Measurements from ENCODE around the gene HTATSF1.

Gene HTATSF1

DNA sequence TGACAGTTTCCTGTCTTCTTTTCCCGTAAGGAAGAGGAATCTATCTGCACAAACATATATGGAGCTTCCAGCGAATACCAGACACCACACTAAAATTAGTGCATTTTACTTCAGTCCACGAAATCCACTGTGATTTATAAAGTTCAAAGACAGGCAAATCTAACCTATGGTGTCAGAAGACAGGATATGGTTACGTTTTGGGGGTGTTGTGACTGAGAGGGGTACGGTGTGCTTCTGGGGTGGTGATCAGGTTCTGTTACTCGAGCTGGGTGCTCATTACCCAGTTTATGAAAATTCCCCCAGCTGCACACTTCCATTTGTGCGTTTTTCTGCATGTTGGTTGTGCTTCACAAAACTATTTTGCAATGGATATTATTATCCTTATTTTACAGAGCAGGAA is 44.9 kb downstream of the HTATSF1 start:
- TF ChIP-seq CTCF (IDR thresholded peaks at IDR 0.05; ENCODE audit: borderline replicate concordance, insufficient read depth, low read depth, low read length): no peak
- no peak overlapping the region for H3K4me3 ChIP-seq (ENCODE audit: low read depth, low read length)

- H3K4me3 ChIP-seq (ENCODE audit: low read depth, low read length): no peak overlapping the region
- TF ChIP-seq CTCF (IDR thresholded peaks at IDR 0.05; ENCODE audit: borderline replicate concordance, insufficient read depth, low read depth, low read length): no peak
Measured at GRCh38 chrX:136546371-136546781, 49.0 kb downstream of the HTATSF1 start.

DNA sequence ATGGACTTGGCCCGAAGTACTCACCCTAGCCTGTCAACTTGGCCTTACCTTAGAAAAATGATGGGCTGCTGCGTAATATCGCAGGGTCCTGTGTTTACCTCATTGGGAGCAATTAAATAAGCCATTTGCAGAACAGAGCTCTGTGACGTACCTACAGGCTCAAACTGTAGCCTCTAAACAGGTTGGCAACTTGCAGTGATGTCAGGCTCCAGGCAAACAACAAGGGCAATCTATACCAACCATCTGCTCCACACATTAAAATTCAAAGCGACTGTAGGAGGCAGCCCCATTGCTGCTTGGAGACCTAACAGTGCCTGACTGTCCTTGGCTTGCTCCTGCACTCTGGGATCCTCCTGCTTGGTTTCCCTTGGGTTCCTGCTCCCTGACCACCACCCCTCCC is 51.8 kb downstream of the HTATSF1 start:
- no peak overlapping the region for H3K4me3 ChIP-seq (ENCODE audit: low read depth, low read length)
- no peak for TF ChIP-seq CTCF (IDR thresholded peaks at IDR 0.05; ENCODE audit: borderline replicate concordance, insufficient read depth, low read depth, low read length)

DNA sequence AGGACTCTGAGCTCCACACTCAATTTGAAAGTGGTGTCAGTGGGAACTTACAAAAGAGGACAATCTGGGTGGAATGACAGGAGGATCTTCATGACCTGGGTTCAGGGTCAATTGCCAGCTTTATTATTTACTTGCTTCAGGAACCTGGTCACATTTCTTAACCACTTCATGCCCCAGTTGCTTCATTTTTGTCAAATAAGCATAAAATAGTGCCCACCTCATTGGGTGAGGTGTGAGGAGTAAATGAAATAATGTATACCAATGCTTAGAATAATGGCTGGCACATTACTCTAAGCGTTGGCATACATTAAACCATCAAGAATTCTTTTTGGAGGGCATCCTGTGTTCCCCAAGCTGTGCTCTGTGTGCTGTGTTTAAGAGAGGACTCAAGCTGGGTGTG is 54.0 kb downstream of the HTATSF1 start:
- no peak for TF ChIP-seq CTCF (IDR thresholded peaks at IDR 0.05; ENCODE audit: borderline replicate concordance, insufficient read depth, low read depth, low read length)
- no peak overlapping the region for H3K4me3 ChIP-seq (ENCODE audit: low read depth, low read length)

- no peak for TF ChIP-seq CTCF (IDR thresholded peaks at IDR 0.05; ENCODE audit: borderline replicate concordance, insufficient read depth, low read depth, low read length)
- no peak overlapping the region for H3K4me3 ChIP-seq (ENCODE audit: low read depth, low read length)
Measured at GRCh38 chrX:136555694-136556093, 58.3 kb downstream of the HTATSF1 start.
